Osteoblast (primary cell): Measurements from ENCODE around the gene ACSBG1. TPM values are rescaled to one million over a fixed set of nuclear protein-coding genes. Genes with fewer than 3 reads are reported as not detected.

Source experiments
- DNase-seq: peaks from one replicate; pipeline ENCODE4 v3.0.0; 2011; ENCODE audit warnings: low spot score, mixed read lengths; ENCODE audit not compliant: insufficient read length; ENCODE audit errors: missing footprints
- H2AFZ ChIP-seq: 2 replicates; pipeline ENCODE4 v1.6.0; 2011; ENCODE audit warnings: mild to moderate bottlenecking, low read length
- H3K27ac ChIP-seq: 2 replicates; pipeline ENCODE4 v1.5.1; 2011; ENCODE audit warnings: mild to moderate bottlenecking, low read depth, low read length, moderate library complexity
- H3K27me3 ChIP-seq: 2 replicates; pipeline ENCODE4 v1.6.0; 2012; ENCODE audit warnings: mild to moderate bottlenecking, control low read depth, inconsistent platforms, low read length, moderate library complexity; ENCODE audit not compliant: insufficient read depth
- H3K36me3 ChIP-seq: 2 replicates; pipeline ENCODE4 v1.5.1; 2011; ENCODE audit warnings: mild to moderate bottlenecking, low read length, control low read depth, moderate library complexity; ENCODE audit not compliant: insufficient read depth
- H3K4me1 ChIP-seq: 2 replicates; pipeline ENCODE4 v1.5.1; 2011; ENCODE audit warnings: mild to moderate bottlenecking, low read length, control low read depth, moderate library complexity; ENCODE audit not compliant: insufficient read depth
- H3K4me2 ChIP-seq: 2 replicates; pipeline ENCODE4 v1.6.0; 2011; ENCODE audit warnings: mild to moderate bottlenecking, low read length; ENCODE audit not compliant: insufficient read depth
- H3K4me3 ChIP-seq: fragments of 200-600 bp; sonication (generic); 3 replicates; pipeline ENCODE4 v1.5.1; 2012; ENCODE audit warnings: mild to moderate bottlenecking, low read length, inconsistent platforms; ENCODE audit not compliant: insufficient read depth
- H3K79me2 ChIP-seq: 2 replicates; pipeline ENCODE4 v1.6.0; 2012; ENCODE audit warnings: mild to moderate bottlenecking, low read length, control low read depth, inconsistent platforms; ENCODE audit not compliant: insufficient read depth
- H3K9me3 ChIP-seq: 2 replicates; pipeline ENCODE4 v1.5.1; 2011; ENCODE audit warnings: low read depth, low read length, control low read depth
- H4K20me1 ChIP-seq: 2 replicates; pipeline ENCODE4 v1.6.0; 2012; ENCODE audit warnings: mild to moderate bottlenecking, low read length, control low read depth; ENCODE audit not compliant: insufficient read depth
- total RNA-seq: library from RNA; depleted of rRNA; stranded (reverse); fragments of >200 nt; gene quantifications from 2 replicates; pipeline ENCODE4 v1.2.3, GENCODE V29; 2012
- TF ChIP-seq, protein P1 (sequence below): IDR thresholded peaks from 2 replicates; pipeline ENCODE4 v1.5.1; 2011; ENCODE audit warnings: mild to moderate bottlenecking, low read depth, low read length, moderate library complexity; ENCODE audit errors: extremely low read depth

The ACSBG1 gene
- total RNA-seq, 1 donor = under 0.01 TPM

GRCh38 chr15:78260489-78260888 lies 26.1 kb upstream of the ACSBG1 start:
- Histone ChIP-seq H3K27me3 (no peaks in the 10 kb centered on the region), H2AFZ (no peak overlapping the region), H3K4me3 (no peak overlapping the region)

DNA sequence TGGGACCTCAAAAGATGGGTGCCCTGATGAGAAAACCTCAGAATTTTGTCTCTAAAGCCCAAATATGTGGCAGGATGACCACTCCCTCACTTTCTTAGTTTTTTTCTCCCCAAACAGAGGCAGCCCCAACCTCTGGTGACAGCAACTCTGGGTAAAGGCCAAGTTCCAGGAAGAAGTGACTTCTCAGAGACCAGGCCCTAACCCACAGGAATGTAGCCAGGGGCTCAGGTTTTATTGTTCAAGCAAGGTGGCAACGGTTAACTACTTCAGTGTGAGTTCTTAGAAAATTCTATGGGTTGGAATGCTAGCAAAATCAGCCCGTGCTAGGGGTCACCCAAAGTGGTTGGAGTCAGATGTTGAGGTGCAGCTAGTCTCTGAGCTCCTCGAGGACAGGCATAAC lies 24.9 kb upstream of the ACSBG1 start:
- no peak for DNase-seq
- TF ChIP-seq, protein P1, sequence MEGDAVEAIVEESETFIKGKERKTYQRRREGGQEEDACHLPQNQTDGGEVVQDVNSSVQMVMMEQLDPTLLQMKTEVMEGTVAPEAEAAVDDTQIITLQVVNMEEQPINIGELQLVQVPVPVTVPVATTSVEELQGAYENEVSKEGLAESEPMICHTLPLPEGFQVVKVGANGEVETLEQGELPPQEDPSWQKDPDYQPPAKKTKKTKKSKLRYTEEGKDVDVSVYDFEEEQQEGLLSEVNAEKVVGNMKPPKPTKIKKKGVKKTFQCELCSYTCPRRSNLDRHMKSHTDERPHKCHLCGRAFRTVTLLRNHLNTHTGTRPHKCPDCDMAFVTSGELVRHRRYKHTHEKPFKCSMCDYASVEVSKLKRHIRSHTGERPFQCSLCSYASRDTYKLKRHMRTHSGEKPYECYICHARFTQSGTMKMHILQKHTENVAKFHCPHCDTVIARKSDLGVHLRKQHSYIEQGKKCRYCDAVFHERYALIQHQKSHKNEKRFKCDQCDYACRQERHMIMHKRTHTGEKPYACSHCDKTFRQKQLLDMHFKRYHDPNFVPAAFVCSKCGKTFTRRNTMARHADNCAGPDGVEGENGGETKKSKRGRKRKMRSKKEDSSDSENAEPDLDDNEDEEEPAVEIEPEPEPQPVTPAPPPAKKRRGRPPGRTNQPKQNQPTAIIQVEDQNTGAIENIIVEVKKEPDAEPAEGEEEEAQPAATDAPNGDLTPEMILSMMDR = no peak

More at GRCh38 chr15:78260489-78260888, 26.1 kb upstream of the ACSBG1 start:
- peaks cover 8% of the 10 kb centered on the region for H3K4me1 ChIP-seq
- H3K4me2 ChIP-seq = no peak overlapping the region
- H3K79me2 ChIP-seq = no peaks in the 10 kb centered on the region
- H3K36me3 ChIP-seq = no peaks in the 10 kb centered on the region
- H4K20me1 ChIP-seq = no peaks in the 10 kb centered on the region
- no peak for DNase-seq
- no peaks in the 10 kb centered on the region for H3K9me3 ChIP-seq
- no peak overlapping the region for H3K27ac ChIP-seq
- TF ChIP-seq, protein P1 = no peak

GRCh38 chr15:78257681-78258080 lies 23.3 kb upstream of the ACSBG1 start:
- H3K79me2 ChIP-seq = no peaks in the 10 kb centered on the region
- H3K4me1 ChIP-seq = no peaks in the 10 kb centered on the region
- H3K36me3 ChIP-seq = no peaks in the 10 kb centered on the region
- H3K4me2 ChIP-seq = no peak overlapping the region
- H3K27ac ChIP-seq = no peak overlapping the region
- DNase-seq = no peak
- H2AFZ ChIP-seq = no peak overlapping the region
- H4K20me1 ChIP-seq = no peaks in the 10 kb centered on the region
- H3K9me3 ChIP-seq = no peaks in the 10 kb centered on the region
- H3K27me3 ChIP-seq = no peaks in the 10 kb centered on the region
- H3K4me3 ChIP-seq = no peak overlapping the region
- TF ChIP-seq, protein P1 = no peak

More for the DNA sequence above, 24.9 kb upstream of the ACSBG1 start:
- Histone ChIP-seq H3K27me3 (no peaks in the 10 kb centered on the region), H3K9me3 (no peaks in the 10 kb centered on the region), H4K20me1 (no peaks in the 10 kb centered on the region), H3K4me1 (no peaks in the 10 kb centered on the region), H3K79me2 (no peaks in the 10 kb centered on the region), H3K27ac (no peak overlapping the region), H3K36me3 (no peaks in the 10 kb centered on the region), H3K4me3 (no peak overlapping the region), H3K4me2 (no peak overlapping the region), H2AFZ (no peak overlapping the region)

- no peaks in the 10 kb centered on the region for H3K9me3 ChIP-seq
- no peaks in the 10 kb centered on the region for H3K79me2 ChIP-seq
- H3K4me2 ChIP-seq = no peak overlapping the region
- no peak overlapping the region for H3K4me3 ChIP-seq
- H2AFZ ChIP-seq = no peak overlapping the region
- H4K20me1 ChIP-seq = no peaks in the 10 kb centered on the region
- H3K4me1 ChIP-seq = no peaks in the 10 kb centered on the region
- no peaks in the 10 kb centered on the region for H3K36me3 ChIP-seq
- peaks cover 3% of the 10 kb centered on the region for H3K27me3 ChIP-seq
- no peak overlapping the region for H3K27ac ChIP-seq
- no peak for DNase-seq
- TF ChIP-seq, protein P1 = no peak
These were observed 21.7 kb upstream of the ACSBG1 start for GRCh38 chr15:78256044-78256437.
